Frontal cortex (tissue), 4 donors: ENCODE measurements around the gene SIK2. TPM values are rescaled to one million over a fixed set of nuclear protein-coding genes. Genes with fewer than 3 reads are reported as not detected.
A peak's percentile ranks its signal among the peaks of the same experiment; 100 is the strongest.

Experiments used
- DNase-seq, 2 donors: peaks; one replicate each; pipeline ENCODE4 v3.0.0; 2012; ENCODE audit warnings: low spot score in 2 of 2
- FAIRE-seq: peaks from 2 replicates; lab custom pipeline; 2012; peaks lifted over from hg19 to GRCh38; lab: Jason Lieb, UNC
- total RNA-seq: library from RNA; depleted of rRNA; stranded (reverse); fragments of >200 nt; gene quantifications from one replicate; pipeline ENCODE4 v1.2.3, GENCODE V29; 2014
- donor health status: control.
- donor health status: control.
- donor health status: control.

SIK2 gene
- total RNA-seq, 1 donor from 2014 or later = 13.9 TPM

GRCh38 chr11:111612224-111612623, 10.0 kb downstream of the SIK2 start:
- no peak for DNase-seq
- FAIRE-seq = no peak

- DNase-seq = no peak
- no peak for FAIRE-seq
Measured at GRCh38 chr11:111617286-111617685, 15.0 kb downstream of the SIK2 start.

GRCh38 chr11:111620518-111620917, 18.3 kb downstream of the SIK2 start:
- no peak for DNase-seq
- no peak for FAIRE-seq

GRCh38 chr11:111623527-111624030, 21.3 kb downstream of the SIK2 start:
- DNase-seq (no peak), FAIRE-seq (no peak)

GRCh38 chr11:111624608-111625007, 22.4 kb downstream of the SIK2 start:
- DNase-seq = no peak
- no peak for FAIRE-seq

GRCh38 chr11:111627591-111627990, 25.3 kb downstream of the SIK2 start:
- FAIRE-seq = no peak
- DNase-seq = no peak

- FAIRE-seq (no peak), DNase-seq (no peak)
Measured at GRCh38 chr11:111629499-111629898, 27.2 kb downstream of the SIK2 start.

GRCh38 chr11:111631024-111631665, 28.9 kb downstream of the SIK2 start:
- FAIRE-seq (no peak), DNase-seq (no peak)

GRCh38 chr11:111631666-111632039, 29.4 kb downstream of the SIK2 start:
- DNase-seq = no peak
- FAIRE-seq = no peak

- DNase-seq (no peak), FAIRE-seq (no peak)
Measured at GRCh38 chr11:111632516-111633220, 30.4 kb downstream of the SIK2 start.

GRCh38 chr11:111633248-111633647, 31.0 kb downstream of the SIK2 start:
- FAIRE-seq (no peak), DNase-seq (no peak)

- no peak for DNase-seq
- no peak for FAIRE-seq
Measured at GRCh38 chr11:111633756-111634362, 31.6 kb downstream of the SIK2 start.

GRCh38 chr11:111634981-111635705, 32.9 kb downstream of the SIK2 start:
- FAIRE-seq = no peak
- no peak for DNase-seq

GRCh38 chr11:111635706-111636045, 33.4 kb downstream of the SIK2 start:
- no peak for FAIRE-seq

GRCh38 chr11:111637885-111638284, 35.6 kb downstream of the SIK2 start:
- FAIRE-seq = no peak
- no peak for DNase-seq

More at GRCh38 chr11:111635706-111636045, 33.4 kb downstream of the SIK2 start:
- DNase-seq = peak in 1 of 2 donors; percentile 12

- no peak for DNase-seq
- FAIRE-seq = no peak
Measured at GRCh38 chr11:111639226-111639925, 37.1 kb downstream of the SIK2 start.

GRCh38 chr11:111641339-111642015, 39.2 kb downstream of the SIK2 start:
- no peak for FAIRE-seq

GRCh38 chr11:111642542-111642941, 40.3 kb downstream of the SIK2 start:
- FAIRE-seq (no peak), DNase-seq (no peak)

More at GRCh38 chr11:111641339-111642015, 39.2 kb downstream of the SIK2 start:
- no peak for DNase-seq

GRCh38 chr11:111644922-111645321, 42.7 kb downstream of the SIK2 start:
- FAIRE-seq (no peak), DNase-seq (no peak)
